HepG2 (cell line): ENCODE measurements around the gene BNIP1. TPM values are rescaled to one million over a fixed set of nuclear protein-coding genes. Genes with fewer than 3 reads are reported as not detected.

ENCODE experiments used
- HIVEP1 ChIP-seq: sonication (generic); formaldehyde crosslinking; IDR thresholded peaks from 2 replicates; pipeline ENCODE4 v1.4.0; 2020; ENCODE audit warnings: mild to moderate bottlenecking, missing genetic modification reagents
- HNRNPK ChIP-seq: fragments of 200-400 bp; formaldehyde crosslinking; IDR thresholded peaks from 2 replicates; pipeline ENCODE4 v1.6.1; 2018; ENCODE audit warnings: low read length, low read depth, moderate library complexity, mild to moderate bottlenecking; ENCODE audit not compliant: poor library complexity, severe bottlenecking
- IKZF4 ChIP-seq: sonication (generic); formaldehyde crosslinking; IDR thresholded peaks from 2 replicates; pipeline ENCODE4 v1.5.1; 2020; ENCODE audit warnings: borderline replicate concordance, mild to moderate bottlenecking, low read depth, missing genetic modification reagents; ENCODE audit errors: not compliant biosample characterization
- MBD4 ChIP-seq: IDR thresholded peaks from 2 replicates; pipeline ENCODE4 v1.6.1; 2012; ENCODE audit warnings: low read length, inconsistent platforms, borderline replicate concordance
- NCOA2 ChIP-seq: sonication (generic); formaldehyde crosslinking; IDR thresholded peaks from 2 replicates; pipeline ENCODE4 v1.8.0; 2022; ENCODE audit warnings: inconsistent platforms
- NR3C1 ChIP-seq: sonication (generic); formaldehyde crosslinking; IDR thresholded peaks from 2 replicates; pipeline ENCODE4 v1.4.0; 2020; ENCODE audit warnings: missing genetic modification reagents
- PATZ1 ChIP-seq: sonication (generic); formaldehyde crosslinking; IDR thresholded peaks from 2 replicates; pipeline ENCODE4 v1.4.0; 2020; ENCODE audit warnings: missing genetic modification reagents
- PRDM4 ChIP-seq: sonication (generic); formaldehyde crosslinking; IDR thresholded peaks from 2 replicates; pipeline ENCODE4 v1.9.0; 2021; ENCODE audit warnings: missing genetic modification reagents, borderline replicate concordance
- RCOR2 ChIP-seq: IDR thresholded peaks from 2 replicates; pipeline ENCODE4 v1.6.1; 2016; ENCODE audit warnings: missing biosample characterization, missing genetic modification reagents
- SRSF9 ChIP-seq: fragments of 200-400 bp; formaldehyde crosslinking; IDR thresholded peaks from 2 replicates; pipeline ENCODE4 v1.6.1; 2018; ENCODE audit warnings: borderline replicate concordance, mild to moderate bottlenecking, low read depth, low read length; ENCODE audit not compliant: insufficient read depth, poor library complexity, severe bottlenecking
- ZFP82 ChIP-seq: sonication (generic); formaldehyde crosslinking; IDR thresholded peaks from 2 replicates; pipeline ENCODE4 v1.5.1; 2020; ENCODE audit warnings: mild to moderate bottlenecking, missing genetic modification reagents, borderline replicate concordance
- ZNF12 ChIP-seq: sonication (generic); formaldehyde crosslinking; IDR thresholded peaks from 2 replicates; pipeline ENCODE4 v1.5.0; 2020; ENCODE audit warnings: missing genetic modification reagents
- ZNF367 ChIP-seq: sonication (generic); formaldehyde crosslinking; IDR thresholded peaks from 2 replicates; pipeline ENCODE4 v1.4.0; 2020; ENCODE audit warnings: missing genetic modification reagents, borderline replicate concordance
- ZNF414 ChIP-seq: sonication (generic); formaldehyde crosslinking; IDR thresholded peaks from 2 replicates; pipeline ENCODE4 v1.5.0; 2020; ENCODE audit warnings: missing genetic modification reagents
- ZNF503 ChIP-seq: sonication (generic); formaldehyde crosslinking; IDR thresholded peaks from 2 replicates; pipeline ENCODE4 v1.4.0; 2020; ENCODE audit warnings: missing genetic modification reagents
- ZNF530 ChIP-seq: sonication (generic); formaldehyde crosslinking; IDR thresholded peaks from 2 replicates; pipeline ENCODE4 v1.5.0; 2020; ENCODE audit warnings: low read depth, mild to moderate bottlenecking, missing genetic modification reagents
- ZNF574 ChIP-seq: sonication (generic); formaldehyde crosslinking; IDR thresholded peaks from 2 replicates; pipeline ENCODE4 v1.4.0; 2020; ENCODE audit warnings: missing genetic modification reagents
- polyA plus RNA-seq, 8 experiments: library from polyadenylated mRNA; depleted of rRNA in 3 of 8; stranded (reverse) in 7 of 8; unstranded in 1 of 8; fragments of >200 nt; fragmentation: Illumina TruSeq in 4 of 8; extraction: Trizol in 4 of 8; gene quantifications; 2 replicates each; pipeline versions ENCODE4 v1.2.1 to v1.2.3, GENCODE V29; 2011 to 2016; ENCODE audit warnings: low read depth in 4 of 8, missing spikeins in 1 of 8, mixed read lengths in 1 of 8; ENCODE audit not compliant: insufficient read depth in 1 of 8
- total RNA-seq, 5 experiments: library from RNA; depleted of rRNA; stranded (reverse); fragments of >200 nt; fragmentation: Illumina TruSeq; extraction: Trizol; gene quantifications; 2 replicates each; pipeline ENCODE4 v1.2.3, GENCODE V29; 2016; ENCODE audit warnings: low read depth in 1 of 5

Gene BNIP1
- total and polyA plus RNA-seq, 2 of the 13 experiments (the other 11 are each of a cell fraction or from before 2014, with no cell fraction given), result 13.2 to 16.9 TPM

- TF ChIP-seq HNRNPK (no peak), HIVEP1 (CRISPR knock-in tag) (peak; percentile 38; the same call in 1 of the 2 replicates), IKZF4 (CRISPR knock-in tag) (no peak), PATZ1 (CRISPR knock-in tag) (peak; percentile 77), ZNF530 (CRISPR knock-in tag) (no peak), MBD4 (no peak), SRSF9 (no peak), ZNF367 (CRISPR knock-in tag) (no peak), ZNF12 (CRISPR knock-in tag) (0 out of 2 replicates have a peak, but pooled peaks have one; percentile 45), NR3C1 (CRISPR knock-in tag) (no peak), NCOA2 (CRISPR knock-in tag) (peak; percentile 26; the same call in 1 of the 2 replicates), ZNF503 (CRISPR knock-in tag) (peak; percentile 55; the same call in 1 of the 2 replicates), ZNF414 (CRISPR knock-in tag) (peak; percentile 59), PRDM4 (no peak), ZFP82 (CRISPR knock-in tag) (no peak), RCOR2 (CRISPR knock-in tag) (no peak), ZNF574 (CRISPR knock-in tag) (peak; percentile 97)
Measured at GRCh38 chr5:173144200-173145176, at the start of gene BNIP1 (continued).
